Measurements from ENCODE around the gene RNF151.

RNF151 gene

DNA sequence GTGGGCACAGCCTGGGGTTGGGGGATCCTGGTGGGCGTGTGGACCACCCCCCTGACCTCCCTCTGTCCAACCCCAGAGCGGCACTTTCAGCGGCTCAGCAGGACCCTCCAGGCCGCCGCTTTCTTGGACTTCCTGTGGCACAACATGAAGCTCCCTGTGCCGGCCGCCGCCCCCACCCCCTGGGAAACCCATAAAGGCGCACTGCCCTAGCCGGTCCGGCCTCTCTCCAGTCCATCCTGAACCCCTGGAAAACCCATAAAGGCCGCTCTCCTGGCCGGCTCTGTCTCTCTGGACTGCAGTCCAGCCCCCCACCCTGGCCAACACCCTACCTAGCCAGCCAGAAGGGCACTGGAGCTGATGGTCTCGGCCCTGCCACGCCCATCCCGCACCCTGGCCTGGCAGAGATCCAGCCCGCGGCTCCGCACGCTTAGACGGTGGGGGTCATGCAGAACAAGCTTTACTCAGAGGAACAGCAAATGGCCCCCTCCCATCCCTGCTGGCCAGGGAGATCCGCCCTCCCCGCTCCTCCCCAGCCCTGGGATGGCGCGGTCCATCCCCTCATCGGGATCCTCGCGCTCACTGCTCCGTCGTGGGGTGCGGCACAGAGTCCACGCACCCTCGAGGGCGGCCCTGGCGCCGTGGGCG is 11.9 kb downstream of the RNF151 start:
- DNase-seq (ENCODE audit: low spot score): no peak

DNA sequence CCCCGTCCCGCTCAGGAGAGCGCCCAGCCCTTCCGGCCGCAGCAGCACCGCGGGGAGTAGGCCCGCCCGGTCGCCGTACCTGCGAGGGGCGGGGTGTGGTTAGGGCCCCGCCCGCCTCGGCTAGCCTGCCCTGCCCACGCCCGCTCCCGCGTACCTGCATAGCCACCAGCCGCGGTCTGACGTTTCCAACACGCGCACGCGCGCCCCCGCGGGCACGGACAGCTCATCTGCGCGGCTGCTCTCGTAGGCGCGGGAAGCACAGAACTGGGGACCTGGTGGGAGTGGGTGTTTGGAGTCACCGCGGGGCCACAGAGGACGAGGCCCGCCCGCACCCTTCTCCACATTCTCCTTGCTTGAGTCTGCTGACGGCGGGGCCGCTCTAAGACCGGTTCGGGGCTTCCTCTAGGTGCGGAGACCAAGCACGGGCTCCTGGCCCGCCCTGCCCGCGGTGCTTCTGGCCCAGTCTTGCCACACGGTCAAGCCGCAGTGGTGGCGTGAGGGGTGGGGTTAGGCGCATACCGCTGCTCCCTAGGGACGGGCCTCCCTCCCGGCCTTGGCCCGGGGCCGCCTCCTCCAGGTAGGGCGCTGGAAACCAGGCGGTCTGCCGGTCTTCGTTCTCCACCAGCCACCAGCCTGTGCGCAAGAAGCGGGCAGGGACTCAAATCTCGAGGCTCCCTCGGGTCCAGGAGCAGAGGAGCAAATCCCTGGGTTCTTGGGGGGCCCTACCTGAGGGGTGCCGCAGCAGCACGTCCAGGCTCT is 12.8 kb downstream of the RNF151 start:
- no peak for DNase-seq (ENCODE audit: low spot score)

DNA sequence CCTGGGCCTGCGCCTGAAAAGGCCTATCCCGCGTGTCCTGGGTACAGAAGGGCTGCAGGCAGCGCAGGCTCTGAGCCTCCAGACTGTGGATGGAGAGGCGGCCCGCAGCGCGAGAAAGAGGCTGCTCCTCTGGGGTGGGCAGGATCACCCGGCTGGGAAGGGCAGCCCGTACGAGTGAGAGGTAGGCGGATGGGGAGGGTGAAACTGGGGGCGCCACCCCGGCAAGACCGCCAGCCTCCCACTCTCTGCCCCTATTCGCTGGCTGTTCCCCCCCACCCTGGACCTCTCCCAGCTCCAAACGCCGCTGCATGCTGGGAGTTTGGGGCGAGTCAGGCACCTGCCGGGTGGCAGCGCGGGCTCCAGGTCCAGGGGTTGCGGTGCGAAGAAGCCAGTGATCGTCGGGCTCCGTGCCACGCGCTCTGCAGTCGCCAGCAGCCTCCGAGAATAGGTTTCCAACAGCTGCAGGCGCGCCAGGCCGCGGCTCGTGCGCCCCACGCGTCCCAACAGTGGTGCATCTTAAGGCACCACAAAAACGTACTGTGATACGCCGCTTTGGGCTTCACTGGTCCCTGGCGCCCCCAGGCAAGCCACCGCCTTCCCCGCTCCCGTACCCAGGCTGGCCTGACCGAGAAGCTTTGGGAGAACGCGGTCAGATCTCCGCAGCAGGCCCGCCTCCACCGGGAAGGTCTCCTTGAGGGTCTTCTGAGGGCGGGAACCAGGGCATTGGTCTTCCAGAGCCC is 13.5 kb downstream of the RNF151 start:
- DNase-seq (ENCODE audit: low spot score): no peak

DNA sequence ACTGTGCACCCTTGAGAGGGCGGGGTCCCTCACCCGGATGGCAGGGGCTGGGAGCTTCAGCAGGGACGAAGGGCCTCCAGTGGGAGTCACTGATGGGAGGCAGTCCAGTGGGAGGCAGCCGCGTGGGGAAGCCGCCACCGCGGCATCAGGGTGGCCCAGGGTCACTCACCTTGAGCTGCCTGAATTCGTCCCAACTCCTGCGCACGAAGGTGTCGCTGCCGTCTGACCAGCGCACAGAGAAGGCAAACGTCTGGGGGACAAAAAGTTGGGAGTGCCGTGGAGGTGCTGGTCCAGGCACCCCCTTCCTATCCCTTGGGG is 14.1 kb downstream of the RNF151 start:
- no peak for DNase-seq (ENCODE audit: low spot score)

DNA sequence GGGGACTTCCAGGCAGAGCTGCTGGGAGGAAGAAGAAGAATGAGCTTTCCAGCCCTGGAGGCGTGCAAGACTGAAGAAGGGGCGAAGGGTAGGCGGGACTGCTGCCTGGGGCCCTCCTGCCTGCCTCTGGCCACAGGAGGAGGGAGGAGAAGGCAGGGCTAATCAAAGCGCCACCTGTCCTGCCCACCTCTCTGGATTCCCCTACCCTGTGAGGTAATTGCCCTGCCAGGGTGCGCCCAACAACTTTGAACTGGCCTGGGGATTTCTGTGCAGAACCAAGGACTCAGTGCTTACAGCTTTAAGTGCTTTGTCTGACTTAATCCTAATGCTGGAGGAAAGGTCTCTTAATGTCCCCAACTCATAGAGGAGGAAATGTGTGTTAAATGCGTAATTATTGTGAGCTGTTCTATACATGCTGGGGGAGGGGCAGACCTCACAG is 14.8 kb downstream of the RNF151 start, which contains the start of gene NOXO1:
Gene NOXO1, minus strand, starts transcription at position 72 of the 439 bp plus-strand sequence. CDS start 290 bp downstream, outside the sequence.
- DNase-seq (ENCODE audit: low spot score): no peak

DNA sequence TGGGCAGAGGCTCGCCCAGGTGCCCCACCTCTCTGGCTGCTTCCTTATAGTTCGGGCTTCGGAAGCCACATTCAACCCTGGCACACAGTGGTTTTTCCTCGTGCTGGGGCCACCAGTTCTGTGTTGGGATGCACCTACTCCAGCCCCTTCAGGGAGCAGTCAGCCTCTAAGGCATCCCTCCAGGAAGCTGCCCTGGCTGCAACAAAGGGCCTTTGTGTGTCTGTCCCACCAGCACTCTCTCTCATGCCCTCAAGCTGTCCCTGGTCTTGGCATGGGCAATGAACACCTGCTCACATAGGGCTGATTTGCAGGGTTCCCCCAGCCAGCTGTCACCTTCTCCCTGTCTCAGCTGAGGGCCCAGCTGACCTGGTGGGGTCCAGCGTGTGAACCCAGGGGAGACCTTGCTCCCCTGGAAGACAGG is 15.4 kb downstream of the RNF151 start:
- DNase-seq (ENCODE audit: low spot score): no peak

DNA sequence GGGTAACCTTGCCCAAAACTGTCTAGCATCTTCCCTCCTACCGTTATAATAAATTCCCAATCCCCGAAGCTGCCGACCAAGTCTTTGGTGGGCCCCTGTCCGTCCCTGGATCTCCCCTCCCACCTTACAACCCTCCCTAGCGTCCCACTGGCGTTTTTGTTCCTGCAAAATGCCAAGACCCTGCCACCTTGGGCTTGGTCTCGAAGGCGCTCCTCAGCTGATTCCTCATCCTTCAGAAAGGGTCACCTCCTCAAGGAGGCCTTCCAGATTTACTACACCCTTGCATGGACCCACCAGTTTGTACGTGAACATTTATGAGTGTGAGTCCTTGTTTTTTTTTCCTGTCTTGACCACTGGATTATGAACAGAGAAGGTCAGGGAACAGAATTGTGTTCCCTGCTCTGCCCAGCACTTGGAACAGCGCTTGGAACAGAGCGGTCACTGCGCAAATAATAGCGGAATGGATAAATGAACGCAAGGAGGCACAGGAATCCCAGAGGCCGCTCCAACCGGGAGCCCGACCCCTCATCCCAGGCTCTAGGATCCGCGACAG is 16.4 kb downstream of the RNF151 start:
- no peak for DNase-seq (ENCODE audit: low spot score)

DNA sequence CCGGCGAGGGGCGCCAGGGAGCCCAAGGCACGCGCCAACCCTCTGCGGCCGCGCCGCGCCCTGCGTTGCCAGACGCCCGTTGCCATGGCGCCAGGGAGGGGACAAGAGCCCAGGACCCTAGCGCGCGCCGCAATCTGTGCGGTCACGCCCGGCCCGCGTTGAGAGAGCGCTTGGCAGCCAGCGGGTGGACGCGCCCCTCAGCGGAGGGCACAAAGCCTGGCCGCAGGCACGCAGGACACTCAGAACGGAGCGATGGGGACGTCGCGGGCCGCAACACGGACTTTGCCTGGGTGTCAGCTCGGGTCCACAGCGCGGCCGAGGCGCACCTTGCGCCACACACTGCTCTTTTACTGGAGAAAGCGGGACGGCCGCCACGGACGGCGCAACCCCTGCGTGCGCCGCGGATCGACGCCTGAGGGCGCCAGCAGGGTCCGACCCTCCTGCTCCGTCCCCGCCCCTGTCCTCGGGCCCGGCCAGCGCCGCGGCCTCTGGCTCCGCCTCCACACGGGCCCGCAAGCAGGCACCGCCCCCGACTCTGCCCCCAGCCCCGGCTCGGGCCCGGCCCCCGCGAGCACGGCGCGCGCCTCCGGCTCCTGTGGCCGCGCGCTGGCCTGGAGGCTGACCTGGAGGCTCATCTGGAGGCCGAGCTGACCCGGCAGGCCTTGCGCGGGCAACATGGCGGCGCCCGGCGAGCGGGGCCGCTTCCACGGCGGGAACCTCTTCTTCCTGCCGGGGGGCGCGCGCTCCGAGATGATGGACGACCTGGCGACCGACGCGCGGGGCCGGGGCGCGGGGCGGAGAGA is 17.1 kb downstream of the RNF151 start, which contains the start of gene GFER:
Gene GFER, plus strand, starts transcription at position 650 of the 803 bp plus-strand sequence. Its CDS starts 26 bp downstream, at position 676.
- DNase-seq (ENCODE audit: low spot score): peak; percentile 98

DNA sequence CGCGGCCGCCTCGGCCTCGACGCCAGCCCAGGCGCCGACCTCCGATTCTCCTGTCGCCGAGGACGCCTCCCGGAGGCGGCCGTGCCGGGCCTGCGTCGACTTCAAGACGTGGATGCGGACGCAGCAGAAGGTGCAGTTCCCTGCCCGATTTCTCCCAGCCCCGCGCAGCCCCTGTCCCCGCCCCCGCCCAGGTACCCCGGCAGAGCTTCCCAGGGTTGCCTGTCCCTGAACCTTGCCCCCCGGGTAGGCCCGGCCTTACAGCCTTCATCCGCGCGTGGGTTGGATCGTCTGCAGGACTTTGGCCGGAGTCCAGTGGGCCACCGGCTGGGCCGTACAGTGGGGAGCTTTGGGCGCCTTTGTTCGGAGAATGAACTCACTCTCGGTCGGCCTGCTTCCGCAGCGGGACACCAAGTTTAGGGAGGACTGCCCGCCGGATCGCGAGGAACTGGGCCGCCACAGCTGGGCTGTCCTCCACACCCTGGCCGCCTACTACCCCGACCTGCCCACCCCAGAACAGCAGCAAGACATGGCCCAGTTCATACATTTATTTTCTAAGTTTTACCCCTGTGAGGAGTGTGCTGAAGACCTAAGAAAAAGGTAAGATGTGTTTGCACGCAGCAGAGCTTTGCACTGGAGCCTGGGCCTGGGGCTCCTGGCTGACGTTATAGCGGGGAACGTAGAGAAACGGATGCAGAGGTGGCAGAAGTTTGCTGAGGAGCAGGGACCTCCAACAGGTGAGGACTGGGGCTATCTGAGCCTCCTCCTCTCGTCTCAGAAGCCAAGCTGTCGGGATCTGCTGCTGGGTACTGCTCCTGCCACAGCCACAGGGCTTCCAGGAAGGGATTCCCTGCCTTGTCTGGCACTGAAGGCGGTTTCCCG is 17.9 kb downstream of the RNF151 start:
- DNase-seq (ENCODE audit: low spot score): peak; percentile 40

DNA sequence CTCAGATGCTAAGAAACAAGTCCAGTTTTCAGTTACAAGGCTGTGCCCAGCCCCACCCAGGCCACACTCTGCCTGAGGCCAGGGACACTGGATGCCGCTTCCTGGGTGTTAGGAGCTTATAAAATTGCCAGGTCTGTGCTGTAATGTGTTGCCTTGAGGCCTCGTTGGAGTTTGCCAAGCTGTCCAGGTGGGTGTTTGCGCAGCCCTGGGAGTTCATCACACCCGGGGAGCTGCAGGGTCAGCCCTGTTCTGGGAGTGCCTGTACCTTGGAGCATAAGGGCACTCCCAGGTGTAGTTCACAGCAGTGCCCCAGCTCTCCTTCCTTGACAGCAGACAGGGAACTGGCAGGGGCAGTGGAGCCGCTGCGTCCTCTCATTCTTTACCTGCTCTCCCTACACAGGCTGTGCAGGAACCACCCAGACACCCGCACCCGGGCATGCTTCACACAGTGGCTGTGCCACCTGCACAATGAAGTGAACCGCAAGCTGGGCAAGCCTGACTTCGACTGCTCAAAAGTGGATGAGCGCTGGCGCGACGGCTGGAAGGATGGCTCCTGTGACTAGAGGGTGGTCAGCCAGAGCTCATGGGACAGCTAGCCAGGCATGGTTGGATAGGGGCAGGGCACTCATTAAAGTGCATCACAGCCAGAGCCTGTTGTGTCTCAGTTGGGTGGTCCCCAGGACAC is 19.0 kb downstream of the RNF151 start:
- no peak for DNase-seq (ENCODE audit: low spot score)

DNA sequence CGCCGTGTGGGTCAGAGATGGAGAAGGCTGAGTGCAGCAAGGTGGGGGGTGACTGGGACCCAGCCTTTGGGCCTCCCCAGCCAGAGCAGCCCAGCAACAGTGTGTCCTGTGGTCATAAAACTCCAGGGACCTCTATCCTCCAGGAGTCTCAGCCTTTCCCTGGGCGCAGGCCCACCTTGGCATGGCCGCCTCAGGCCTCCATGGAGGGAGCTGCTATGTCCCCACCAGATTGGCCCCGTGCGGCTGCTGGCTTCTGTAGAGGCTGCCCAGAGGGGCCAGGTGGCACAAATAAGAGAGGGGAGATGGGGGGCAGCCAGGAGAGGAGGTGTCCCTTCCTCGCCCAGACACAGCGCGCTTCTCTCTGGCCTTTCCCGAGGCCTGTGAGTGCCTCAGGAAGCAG is 20.5 kb downstream of the RNF151 start:
- DNase-seq (ENCODE audit: low spot score): no peak

DNA sequence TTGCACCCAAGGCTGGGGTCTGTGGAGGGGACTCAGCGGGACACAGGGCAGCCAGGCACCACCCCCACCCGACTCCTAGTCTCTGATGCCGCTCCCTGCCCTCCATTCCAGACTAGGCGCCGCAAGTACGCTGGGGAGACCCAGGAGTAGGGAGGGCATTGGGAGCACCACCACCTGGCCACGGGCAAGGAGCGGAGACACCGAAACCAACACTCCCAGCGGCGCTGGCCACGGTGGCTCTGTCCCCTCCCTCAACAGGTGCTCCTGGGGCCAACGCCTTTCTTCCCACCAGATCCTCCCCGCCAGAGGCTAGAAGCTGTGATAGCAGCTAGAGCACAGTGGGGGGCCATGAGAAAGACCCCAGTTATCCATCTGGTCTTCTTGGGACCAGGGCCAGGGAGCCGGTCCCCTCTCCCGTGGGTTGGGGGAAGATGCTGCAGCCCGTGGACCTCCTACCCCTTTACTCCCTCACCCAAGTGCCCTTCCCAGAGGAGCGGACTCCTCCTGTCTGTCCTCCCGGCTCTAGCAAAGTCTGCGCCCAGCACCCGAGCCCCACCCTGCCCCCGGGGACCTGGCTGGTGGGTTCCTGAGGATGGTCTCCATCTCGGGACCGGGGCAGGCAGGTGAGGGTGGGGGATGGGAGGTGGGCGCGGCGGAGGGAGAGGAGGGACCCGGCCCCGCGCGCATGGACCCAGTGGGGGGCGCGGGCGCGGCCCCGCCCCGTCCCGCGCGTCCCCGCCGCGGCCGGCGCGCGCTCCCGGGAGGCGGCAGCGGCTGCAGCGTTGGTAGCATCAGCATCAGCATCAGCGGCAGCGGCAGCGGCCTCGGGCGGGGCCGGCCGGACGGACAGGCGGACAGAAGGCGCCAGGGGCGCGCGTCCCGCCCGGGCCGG is 22.8 kb downstream of the RNF151 start, which contains the start of gene SYNGR3:
Gene SYNGR3, plus strand, starts transcription at position 762 of the 892 bp plus-strand sequence. CDS start 133 bp downstream, outside the sequence.
- DNase-seq (ENCODE audit: low spot score): peak; percentile 51

DNA sequence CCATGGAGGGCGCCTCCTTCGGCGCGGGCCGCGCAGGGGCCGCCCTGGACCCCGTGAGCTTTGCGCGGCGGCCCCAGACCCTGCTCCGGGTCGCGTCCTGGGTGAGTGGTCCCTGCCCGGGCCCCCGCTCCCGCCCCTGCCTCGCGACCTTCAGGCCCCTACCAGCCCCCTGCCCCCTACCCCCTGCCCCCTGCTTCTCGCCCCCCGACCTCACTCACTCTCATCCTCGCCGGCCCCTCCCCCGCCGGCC is 23.4 kb downstream of the RNF151 start:
- no peak for DNase-seq (ENCODE audit: low spot score)

DNA sequence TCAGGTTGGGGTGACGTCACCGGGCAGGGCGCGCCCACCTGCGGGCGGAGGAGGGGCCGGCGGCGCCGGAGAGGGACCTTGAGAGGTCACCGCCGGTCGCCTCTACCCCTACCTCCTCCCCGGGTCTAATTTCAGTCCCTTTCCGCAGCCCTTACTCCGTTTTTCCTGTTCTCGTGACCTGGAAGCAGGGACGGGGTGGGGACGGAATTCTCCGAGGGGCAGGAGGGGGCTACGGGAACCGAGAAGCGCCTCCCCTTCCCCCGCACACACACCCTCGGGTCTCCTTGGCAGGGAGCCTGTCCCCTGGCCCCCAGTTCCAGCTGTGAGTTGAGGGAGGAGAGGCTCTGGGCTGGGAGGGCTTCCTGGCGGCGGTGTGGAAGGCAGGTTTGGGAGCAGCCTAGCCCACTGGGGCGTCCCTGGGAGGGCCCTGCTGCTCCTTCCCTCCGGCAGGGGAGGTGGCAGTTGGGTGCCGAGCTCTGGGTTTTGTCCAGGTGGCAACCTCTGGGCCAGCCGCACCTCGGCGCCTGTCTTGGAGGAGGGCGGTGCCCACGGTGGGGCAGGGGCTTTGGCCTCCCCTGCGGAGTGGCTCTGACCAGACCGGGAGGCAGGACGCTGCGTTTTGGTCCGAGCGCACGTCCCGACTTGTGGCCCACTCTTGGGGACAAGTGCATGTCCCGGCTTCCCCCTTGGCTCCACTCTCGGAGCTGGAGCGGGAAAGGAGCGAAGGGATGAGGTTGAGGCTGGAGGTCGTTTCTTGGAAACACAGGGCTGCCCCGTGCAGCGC is 23.9 kb downstream of the RNF151 start:
- DNase-seq (ENCODE audit: low spot score): no peak

DNA sequence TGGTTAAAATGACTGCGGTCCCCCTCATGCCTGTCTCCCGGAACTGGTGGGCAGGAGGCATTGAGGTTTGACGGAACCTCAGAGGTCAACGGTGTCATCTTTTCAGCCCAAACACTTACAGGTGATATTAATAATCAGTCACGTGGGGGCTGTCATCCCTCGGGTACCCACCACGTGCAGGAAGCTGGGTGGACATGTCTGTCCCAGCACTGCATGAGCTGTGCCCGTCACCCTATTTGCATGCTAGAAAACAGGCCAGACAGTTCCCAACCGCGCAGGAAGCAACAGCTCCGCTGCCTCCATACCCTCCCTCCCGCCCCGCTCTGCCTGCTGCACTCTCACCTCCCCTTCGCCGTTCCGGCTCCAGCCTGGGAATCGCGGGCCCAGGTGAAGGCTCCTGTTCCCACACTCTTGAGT is 24.5 kb downstream of the RNF151 start:
- DNase-seq (ENCODE audit: low spot score): no peak

DNA sequence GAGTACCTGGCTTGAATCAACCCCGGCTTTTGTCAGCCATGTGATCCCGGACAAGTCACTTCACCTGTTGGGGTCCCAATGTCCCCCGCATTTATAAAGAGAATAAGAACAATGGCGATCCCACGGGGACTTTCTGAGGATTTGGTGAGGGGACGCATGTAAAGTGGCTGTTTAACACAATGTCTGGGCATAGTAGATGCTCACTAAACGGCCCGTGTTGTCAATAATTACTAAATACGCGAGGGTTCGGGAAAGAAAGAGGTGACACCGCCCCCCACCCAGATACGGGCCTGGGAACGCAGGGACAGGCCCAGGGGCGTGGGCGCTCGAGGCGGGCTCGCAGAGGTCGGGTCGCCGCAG is 24.9 kb downstream of the RNF151 start:
- no peak for DNase-seq (ENCODE audit: low spot score)

DNA sequence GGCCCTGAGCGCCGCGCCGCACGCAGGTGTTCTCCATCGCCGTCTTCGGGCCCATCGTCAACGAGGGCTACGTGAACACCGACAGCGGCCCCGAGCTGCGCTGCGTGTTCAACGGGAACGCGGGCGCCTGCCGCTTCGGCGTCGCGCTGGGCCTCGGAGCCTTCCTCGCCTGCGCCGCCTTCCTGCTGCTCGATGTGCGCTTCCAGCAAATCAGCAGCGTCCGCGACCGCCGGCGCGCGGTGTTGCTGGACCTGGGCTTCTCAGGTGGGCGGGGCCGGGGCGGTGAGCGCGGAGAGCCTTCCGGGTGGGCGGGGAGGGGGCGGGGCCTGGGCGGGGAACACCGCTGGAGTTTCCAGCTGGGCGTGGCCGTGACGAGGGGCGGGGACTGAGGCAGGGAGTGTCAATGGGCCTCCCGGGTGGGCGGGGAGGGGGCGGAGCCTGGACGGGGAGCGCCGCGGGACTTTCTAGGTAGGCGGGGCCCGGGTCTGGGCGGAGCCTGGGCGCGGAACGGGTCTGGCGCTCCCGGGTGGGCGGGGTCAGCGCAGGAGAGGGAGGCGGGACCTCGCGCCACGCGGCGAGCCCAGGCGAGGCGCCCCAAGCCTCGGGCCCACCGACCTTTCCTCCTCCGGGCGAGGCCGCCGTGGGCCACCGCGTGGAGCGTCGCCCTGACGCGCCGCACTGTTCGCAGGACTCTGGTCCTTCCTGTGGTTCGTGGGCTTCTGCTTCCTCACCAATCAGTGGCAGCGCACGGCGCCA is 25.5 kb downstream of the RNF151 start:
- DNase-seq (ENCODE audit: low spot score): peak; percentile 94
